ENCODE measurements around the gene ATXN7L1.

DNA sequence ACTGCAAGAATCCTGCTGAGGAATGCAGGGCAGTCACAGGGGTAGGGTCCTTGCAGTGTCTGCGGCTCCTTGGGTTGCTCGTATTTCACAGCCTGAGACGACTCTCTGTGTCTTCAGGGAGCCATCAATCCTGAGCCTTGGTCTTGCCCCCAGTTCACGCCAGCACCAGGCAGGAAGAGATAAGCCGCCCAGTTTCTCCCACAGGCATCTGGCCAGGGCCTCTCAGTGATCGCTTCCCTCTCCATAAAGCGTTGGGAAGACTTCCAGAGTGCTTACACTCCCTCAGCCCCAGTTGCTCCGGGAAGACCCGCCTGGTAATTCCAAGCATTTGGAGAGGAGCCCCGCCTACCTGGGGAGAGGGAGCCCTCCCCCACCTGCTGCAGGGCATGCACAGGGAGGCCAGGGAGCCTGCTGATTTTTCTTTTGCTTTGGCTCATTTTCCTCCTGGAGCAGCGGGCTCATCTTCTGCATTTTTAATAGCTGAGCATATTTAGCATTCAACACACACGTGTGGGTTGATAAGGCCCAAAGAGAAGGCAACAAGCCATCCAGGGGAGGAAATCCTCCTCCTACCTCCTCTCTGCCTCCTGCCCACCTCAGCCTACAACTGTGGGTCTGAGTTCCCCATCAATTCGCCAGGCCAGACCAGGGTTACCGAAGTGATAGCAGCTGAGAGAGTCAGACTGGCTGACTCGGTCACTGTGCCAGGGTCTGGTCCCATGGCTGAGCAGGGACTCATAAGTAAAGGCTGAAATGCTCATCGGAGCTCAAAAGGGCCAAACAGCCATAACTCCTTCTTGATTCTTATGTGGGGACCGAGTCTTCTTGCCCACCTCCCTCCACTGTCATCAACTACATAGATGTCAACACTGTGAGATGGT lies 220.7 kb downstream of the ATXN7L1 start:
- no peak for TF ChIP-seq EZH2phosphoT487 (IDR thresholded peaks at IDR 0.05; ENCODE audit: borderline replicate concordance, low read depth, low read length)
- TF ChIP-seq, protein P1, sequence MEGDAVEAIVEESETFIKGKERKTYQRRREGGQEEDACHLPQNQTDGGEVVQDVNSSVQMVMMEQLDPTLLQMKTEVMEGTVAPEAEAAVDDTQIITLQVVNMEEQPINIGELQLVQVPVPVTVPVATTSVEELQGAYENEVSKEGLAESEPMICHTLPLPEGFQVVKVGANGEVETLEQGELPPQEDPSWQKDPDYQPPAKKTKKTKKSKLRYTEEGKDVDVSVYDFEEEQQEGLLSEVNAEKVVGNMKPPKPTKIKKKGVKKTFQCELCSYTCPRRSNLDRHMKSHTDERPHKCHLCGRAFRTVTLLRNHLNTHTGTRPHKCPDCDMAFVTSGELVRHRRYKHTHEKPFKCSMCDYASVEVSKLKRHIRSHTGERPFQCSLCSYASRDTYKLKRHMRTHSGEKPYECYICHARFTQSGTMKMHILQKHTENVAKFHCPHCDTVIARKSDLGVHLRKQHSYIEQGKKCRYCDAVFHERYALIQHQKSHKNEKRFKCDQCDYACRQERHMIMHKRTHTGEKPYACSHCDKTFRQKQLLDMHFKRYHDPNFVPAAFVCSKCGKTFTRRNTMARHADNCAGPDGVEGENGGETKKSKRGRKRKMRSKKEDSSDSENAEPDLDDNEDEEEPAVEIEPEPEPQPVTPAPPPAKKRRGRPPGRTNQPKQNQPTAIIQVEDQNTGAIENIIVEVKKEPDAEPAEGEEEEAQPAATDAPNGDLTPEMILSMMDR (conservative IDR thresholded peaks at IDR 0.05; ENCODE audit: low read length): no peak

Measured in OCI-LY7 (cell line).